ENCODE measurements around the gene NXN.

DNA sequence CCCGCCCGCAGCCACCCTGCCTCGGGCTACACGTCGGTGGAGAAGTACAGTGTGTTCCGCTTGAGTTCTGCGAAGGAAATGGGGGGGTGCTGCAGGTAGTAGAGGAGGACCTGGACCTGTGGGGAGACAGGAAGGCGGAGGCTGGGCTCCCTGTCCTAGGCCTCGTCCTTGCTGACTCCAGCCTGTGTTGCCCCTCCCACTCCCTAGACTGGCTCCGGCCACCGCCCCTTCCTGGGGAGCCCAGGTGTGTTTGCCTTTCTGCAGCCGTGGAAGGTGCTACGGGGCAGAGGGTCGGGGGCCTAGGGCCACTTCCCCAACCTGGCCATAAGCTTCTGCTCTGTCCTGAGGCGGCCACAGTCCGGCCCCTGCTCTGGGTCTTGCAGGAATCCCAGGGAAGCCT, 26.5 kb upstream of the NXN start:
- TF ChIP-seq, protein P1, sequence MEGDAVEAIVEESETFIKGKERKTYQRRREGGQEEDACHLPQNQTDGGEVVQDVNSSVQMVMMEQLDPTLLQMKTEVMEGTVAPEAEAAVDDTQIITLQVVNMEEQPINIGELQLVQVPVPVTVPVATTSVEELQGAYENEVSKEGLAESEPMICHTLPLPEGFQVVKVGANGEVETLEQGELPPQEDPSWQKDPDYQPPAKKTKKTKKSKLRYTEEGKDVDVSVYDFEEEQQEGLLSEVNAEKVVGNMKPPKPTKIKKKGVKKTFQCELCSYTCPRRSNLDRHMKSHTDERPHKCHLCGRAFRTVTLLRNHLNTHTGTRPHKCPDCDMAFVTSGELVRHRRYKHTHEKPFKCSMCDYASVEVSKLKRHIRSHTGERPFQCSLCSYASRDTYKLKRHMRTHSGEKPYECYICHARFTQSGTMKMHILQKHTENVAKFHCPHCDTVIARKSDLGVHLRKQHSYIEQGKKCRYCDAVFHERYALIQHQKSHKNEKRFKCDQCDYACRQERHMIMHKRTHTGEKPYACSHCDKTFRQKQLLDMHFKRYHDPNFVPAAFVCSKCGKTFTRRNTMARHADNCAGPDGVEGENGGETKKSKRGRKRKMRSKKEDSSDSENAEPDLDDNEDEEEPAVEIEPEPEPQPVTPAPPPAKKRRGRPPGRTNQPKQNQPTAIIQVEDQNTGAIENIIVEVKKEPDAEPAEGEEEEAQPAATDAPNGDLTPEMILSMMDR (IDR thresholded peaks at IDR 0.05) = no peak
- no peak for TF ChIP-seq POLR2A (IDR thresholded peaks at IDR 0.05)
- no peak for TF ChIP-seq POLR2AphosphoS5 (IDR thresholded peaks at IDR 0.05)

Data from transverse colon (tissue), 4 donors.